IPS DF 4.7 (cell line): Measurements from ENCODE around the gene GABRB3.

Experiments
- DNase-seq: peaks from one replicate; pipeline ENCODE4 v3.0.0-alpha.2; 2013; ENCODE audit warnings: low spot score; ENCODE audit errors: extremely low read depth

The GABRB3 gene

GRCh38 chr15:26561130-26561529, 211.7 kb downstream of the GABRB3 start:
- no peak for DNase-seq

GRCh38 chr15:26555898-26556297, 217.0 kb downstream of the GABRB3 start:
- DNase-seq, result no peak

GRCh38 chr15:26551473-26551872, 221.4 kb downstream of the GABRB3 start:
- DNase-seq, result no peak

DNA sequence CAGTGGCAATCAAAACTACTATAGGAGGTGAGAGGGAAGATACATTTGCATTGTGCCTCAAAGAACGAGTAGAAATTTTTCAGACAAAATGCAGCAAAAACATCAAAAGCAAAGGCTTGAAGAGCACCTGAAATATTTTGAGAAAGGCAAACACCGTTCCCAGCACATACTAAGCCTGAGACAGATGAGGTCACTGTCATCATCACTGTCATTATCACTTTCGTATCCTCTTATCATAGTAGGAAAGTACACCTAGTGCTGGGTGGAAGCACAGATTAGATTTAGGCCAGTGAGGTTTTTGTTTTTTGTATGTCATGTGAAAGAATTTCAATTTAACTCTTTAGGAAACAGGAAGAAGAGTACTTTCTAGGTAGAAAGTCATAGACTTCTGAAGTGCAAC, 222.0 kb downstream of the GABRB3 start:
- no peak for DNase-seq

DNA sequence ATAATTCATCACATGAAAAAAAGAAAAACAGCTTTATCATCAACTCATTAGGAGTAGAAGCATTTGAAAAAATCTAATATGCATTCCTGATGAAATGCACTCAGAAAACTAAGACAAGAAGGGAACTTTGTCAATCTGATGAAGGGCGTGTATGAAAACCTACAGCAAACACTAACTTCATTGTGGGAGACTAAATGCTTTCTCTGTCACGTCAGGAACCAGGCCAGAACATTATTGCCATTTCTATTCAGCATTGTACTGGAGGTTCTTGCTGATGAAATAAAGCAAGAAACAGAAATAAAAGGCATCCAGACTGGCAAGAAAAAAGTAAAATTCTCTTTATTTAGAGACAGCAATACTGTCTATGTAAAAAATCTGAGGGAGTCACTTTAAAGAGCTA, 235.2 kb downstream of the GABRB3 start:
- DNase-seq, result no peak

DNA sequence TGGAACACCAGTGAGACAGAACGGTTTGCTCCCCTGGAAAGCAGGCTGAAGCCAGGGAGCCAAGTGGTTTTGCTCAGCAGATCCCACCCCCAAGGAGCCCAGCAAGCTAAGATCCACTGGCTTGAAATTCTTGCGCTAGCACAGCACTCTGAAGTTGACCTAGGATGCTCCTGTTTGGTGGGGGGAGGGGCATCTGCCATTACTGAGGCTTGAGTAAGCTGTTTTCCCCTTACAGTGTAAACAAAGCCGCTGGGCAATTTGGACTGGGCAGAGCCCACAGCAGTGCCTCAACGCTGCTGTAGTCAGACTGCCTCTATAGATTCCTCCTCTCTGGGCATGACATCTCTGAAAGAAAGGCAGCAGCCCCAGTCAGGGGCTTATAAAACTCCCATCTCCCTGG, 241.4 kb downstream of the GABRB3 start:
- no peak for DNase-seq

DNA sequence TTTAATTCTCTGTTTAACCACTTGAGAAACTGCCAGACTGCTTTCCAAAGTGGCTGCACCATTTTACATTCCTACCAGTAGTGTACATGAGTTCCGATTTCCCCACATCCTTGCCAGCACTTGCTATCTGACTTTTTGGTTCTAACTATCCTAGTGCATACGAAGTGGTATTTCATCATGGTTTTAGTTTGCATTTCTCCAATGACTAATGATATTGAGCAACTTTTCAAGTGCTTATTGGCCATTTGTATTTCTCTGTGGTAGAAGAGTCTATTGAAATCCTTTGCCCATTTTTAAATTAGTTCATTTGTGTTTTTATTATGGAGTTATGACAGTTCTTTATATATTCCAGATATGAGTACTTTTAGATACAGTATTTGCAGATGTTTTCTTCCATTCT, 247.8 kb downstream of the GABRB3 start:
- DNase-seq, result no peak

DNA sequence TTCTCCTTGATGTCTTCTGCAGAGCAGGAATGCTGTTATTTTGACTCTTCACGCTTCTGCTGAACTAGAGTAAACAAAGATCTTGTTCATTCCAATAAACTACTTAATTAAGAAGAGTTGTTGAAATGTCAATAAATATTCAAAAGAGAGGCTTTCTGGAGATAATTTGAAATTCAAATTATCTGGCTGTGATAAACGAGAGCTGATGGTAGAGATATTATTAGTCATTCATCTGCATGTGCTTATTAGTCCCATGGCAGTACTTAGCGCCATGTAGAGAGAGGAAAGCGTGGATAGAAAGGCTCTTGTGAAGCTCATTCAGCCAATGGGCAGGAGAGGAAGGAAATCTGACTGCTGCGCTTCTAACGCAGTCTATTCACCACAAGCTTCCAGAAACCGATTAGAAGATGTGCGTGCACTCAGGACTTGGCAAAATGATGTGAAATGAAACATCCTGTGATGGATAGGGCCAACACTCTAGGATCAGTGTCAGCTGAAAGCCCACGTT, 251.1 kb downstream of the GABRB3 start:
- DNase-seq, result no peak

DNA sequence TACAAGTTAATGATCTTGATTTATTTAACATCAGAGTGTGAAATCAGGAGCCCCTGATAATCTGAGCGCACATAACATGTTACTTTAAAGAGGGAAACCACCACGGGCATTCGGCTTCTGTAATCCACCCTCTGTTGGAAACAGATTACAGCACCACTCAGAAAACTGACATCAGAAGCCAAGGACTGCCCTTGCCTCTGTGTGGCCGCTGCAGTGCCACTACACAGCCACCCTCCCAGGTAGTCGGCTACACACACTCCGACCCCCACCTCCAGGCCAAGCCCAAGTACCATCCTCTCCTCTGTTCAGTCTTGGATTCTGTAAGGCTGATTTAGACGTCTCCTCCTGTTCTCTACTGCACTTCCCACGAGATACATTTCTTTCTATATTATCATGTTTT, 251.7 kb downstream of the GABRB3 start:
- DNase-seq, result no peak

DNA sequence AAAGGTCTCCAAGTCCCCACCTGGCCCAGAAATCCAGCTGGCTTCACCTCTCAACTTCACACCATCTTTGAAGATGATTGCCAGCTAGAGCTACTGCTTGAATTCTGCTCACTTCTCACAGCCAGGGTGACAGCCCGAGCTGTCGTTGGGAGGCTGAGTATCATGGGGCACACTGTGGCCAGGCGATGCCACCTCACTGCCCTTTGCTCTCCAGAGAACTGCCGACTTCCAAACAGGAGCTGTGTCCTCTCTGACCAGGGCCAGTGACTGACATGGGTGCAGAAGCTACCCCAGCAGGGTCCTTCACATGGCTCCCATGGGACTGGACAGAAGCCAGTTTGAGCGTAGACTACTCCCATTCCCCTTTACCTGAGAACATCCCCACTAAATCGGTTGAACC, 254.0 kb downstream of the GABRB3 start:
- DNase-seq, result no peak

DNA sequence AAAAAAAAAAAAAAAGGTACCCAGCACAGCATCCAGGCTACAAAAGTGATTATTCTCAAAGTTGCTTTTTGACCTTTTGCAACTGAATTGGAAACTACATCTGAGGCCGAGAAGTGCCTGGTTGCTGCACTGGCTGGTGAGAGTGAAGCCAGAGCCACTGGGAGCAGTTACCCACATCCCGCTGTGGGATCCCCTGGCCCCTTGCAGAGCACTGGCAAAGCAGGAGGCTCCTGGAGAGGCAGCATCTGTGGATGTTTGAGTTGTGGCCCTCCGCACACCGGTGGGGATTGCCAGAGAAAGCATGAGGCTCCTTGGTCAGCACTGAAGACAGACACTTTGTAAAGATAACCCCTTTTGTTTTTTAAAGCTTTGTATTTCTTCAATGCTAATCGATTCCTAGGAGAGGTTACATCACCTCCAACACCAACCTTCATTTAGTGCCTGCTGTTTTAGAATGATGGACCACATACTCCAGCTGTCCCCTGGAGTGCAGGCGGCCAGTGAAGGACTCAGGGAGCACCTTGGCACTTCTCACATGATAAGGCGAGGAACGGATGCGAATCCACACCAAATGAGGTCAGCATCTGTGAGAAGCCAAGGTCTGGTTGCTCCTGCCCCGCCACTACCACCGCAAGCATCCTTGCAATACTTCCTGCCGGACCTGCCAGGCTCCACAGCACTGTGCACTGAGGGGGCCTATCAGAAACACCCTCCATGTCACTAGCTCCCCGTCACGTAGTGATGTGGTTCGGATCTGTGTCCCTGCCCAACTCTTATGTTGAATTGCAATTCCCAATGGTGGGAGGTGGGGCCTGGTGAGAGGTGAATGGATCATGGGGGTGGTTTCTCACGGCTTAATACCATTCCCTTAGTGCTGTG, 256.5 kb downstream of the GABRB3 start:
- DNase-seq, result no peak

DNA sequence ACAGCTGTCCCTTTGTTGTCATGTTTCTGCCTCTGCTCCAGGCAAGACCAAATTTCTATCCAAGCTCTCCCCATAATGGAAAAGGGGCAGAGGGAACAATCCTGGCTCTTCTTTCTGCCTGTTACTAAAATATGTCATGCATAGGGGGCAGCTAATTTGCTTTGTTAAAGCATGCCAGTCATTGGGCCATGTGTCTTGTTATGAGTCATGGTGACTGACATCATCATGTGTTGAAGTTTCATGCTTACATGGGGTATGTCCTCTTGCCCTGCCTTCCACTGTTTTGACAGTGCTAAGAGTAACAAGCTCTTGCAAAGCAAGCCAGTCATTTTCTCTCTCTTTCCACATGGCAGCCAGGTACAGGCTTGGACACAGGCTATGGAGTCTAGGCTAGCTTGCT, 268.9 kb downstream of the GABRB3 start:
- DNase-seq, result no peak
